22Rv1 (cell line): ENCODE data around the gene ARSK.

ENCODE experiments used
- ZFX ChIP-seq: fragments of 450-650 bp; IDR thresholded peaks from 2 replicates; pipeline ENCODE4 v1.6.1; 2017; ENCODE audit warnings: antibody characterized with exemption, borderline replicate concordance
- TF ChIP-seq, protein P1 (sequence below): fragments of 450-650 bp; IDR thresholded peaks from 2 replicates; pipeline ENCODE4 v1.5.1; 2017; ENCODE audit warnings: mild to moderate bottlenecking

DNA sequence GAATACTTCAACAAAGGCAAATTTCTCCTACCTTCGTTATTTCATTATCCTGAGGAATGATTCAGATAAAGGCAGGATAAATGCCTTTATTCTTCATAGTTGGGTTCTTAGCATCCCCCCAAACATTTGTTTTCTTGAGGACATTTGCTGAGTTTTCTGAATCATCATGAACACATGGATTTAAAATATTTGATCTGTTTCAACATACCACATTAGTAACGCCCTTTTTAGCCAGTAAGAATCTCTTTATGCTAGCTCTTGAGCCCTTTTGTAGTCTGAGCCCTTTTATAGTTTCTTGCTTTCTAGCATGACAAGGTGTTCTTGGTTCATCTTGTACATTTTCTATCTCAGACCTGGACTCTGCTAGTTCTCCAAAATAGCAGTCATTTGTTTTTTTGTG is 28.0 kb upstream of the ARSK start:
- TF ChIP-seq, protein P1, sequence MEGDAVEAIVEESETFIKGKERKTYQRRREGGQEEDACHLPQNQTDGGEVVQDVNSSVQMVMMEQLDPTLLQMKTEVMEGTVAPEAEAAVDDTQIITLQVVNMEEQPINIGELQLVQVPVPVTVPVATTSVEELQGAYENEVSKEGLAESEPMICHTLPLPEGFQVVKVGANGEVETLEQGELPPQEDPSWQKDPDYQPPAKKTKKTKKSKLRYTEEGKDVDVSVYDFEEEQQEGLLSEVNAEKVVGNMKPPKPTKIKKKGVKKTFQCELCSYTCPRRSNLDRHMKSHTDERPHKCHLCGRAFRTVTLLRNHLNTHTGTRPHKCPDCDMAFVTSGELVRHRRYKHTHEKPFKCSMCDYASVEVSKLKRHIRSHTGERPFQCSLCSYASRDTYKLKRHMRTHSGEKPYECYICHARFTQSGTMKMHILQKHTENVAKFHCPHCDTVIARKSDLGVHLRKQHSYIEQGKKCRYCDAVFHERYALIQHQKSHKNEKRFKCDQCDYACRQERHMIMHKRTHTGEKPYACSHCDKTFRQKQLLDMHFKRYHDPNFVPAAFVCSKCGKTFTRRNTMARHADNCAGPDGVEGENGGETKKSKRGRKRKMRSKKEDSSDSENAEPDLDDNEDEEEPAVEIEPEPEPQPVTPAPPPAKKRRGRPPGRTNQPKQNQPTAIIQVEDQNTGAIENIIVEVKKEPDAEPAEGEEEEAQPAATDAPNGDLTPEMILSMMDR: no peak
- TF ChIP-seq ZFX: no peak
